Activated CD4-positive, CD25-positive, alpha-beta regulatory T cell treated with anti-CD3 and anti-CD28 coated beads, Interleukin-2, amount 50 U/mL, for 16 hours (primary cell): ENCODE measurements around the gene OXTR.
"Not testable (repeated sequence)": the region's sequence is repeated elsewhere in the genome, so short reads cannot be mapped to it uniquely, and the experiment has no call there.

Source experiments
- DNase-seq: peaks from one replicate; pipeline ENCODE4 v3.0.0-alpha.2; 2020; ENCODE audit warnings: low read depth, low spot score

The OXTR gene

GRCh38 chr3:8743021-8743601 lies 26.3 kb downstream of the OXTR start:
- DNase-seq: no peak

- DNase-seq: no peak
These were observed 27.7 kb downstream of the OXTR start for GRCh38 chr3:8741581-8742261.

- no peak for DNase-seq
These were observed 29.5 kb downstream of the OXTR start for GRCh38 chr3:8739757-8740504.

GRCh38 chr3:8738639-8739038 lies 30.8 kb downstream of the OXTR start:
- DNase-seq: no peak

- DNase-seq: no peak
These were observed 31.6 kb downstream of the OXTR start for GRCh38 chr3:8737823-8738222.

GRCh38 chr3:8737301-8737700 lies 32.1 kb downstream of the OXTR start:
- DNase-seq: no peak

- DNase-seq: no peak
These were observed 33.0 kb downstream of the OXTR start for GRCh38 chr3:8736436-8736835.

GRCh38 chr3:8734908-8735307 lies 34.5 kb downstream of the OXTR start:
- no peak for DNase-seq

GRCh38 chr3:8734137-8734878 lies 35.1 kb downstream of the OXTR start:
- DNase-seq: no peak

GRCh38 chr3:8733332-8734094 lies 35.9 kb downstream of the OXTR start, which contains the start of gene CAV3:
CAV3 (plus strand) TSS chr3:8733802; CDS start chr3:8733877, 75 bp downstream.
- DNase-seq: no peak

- DNase-seq: no peak
These were observed 37.0 kb downstream of the OXTR start for GRCh38 chr3:8732413-8732812.

GRCh38 chr3:8730656-8731055 lies 38.8 kb downstream of the OXTR start:
- no peak for DNase-seq

GRCh38 chr3:8729479-8729878 lies 39.9 kb downstream of the OXTR start:
- no peak for DNase-seq

- no peak for DNase-seq
These were observed 41.6 kb downstream of the OXTR start for GRCh38 chr3:8727605-8728512.

- DNase-seq: no peak
These were observed 45.2 kb downstream of the OXTR start for GRCh38 chr3:8724108-8724752.

- no peak for DNase-seq
These were observed 45.8 kb downstream of the OXTR start for GRCh38 chr3:8723612-8724011.

GRCh38 chr3:8722808-8723207 lies 46.6 kb downstream of the OXTR start:
- no peak for DNase-seq

- not testable (repeated sequence) for DNase-seq
These were observed 53.7 kb downstream of the OXTR start for GRCh38 chr3:8715757-8716156.

- no peak for DNase-seq
These were observed 55.3 kb downstream of the OXTR start for GRCh38 chr3:8713901-8714759.
